K562 (cell line): Measurements from ENCODE around the gene SHROOM3. TPM values are rescaled to one million over a fixed set of nuclear protein-coding genes. Genes with fewer than 3 reads are reported as not detected.

Experiments used
- ATAC-seq: fragments of 200-7000 bp; cut with Tn5 transposase; 3 replicates; pipeline ENCODE4 v1.9.1; 2020; ENCODE audit warnings: moderate library complexity
- BruUV-seq: library from RNA; stranded (reverse); fragments of 400-500 nt; replicated peaks from 2 replicates; lab custom pipeline; 2021; lab: Mats Ljungman, UMichigan
- CTCF ChIA-PET: fragments of 300-600 bp; formaldehyde crosslinking; extraction: SDS; loops from one replicate; lab custom pipeline; 2021; ENCODE audit warnings: low intra/inter-chr PET ratio; lab: Yijun Ruan, JAX
- POLR2A ChIA-PET: fragments of 300-600, 350-650 bp; sonication (Branson Sonifier 250); formaldehyde crosslinking; extraction: SDS; loops from one replicate; lab custom pipeline; 2021; ENCODE audit warnings: antibody characterized with exemption, inconsistent platforms; lab: Yijun Ruan, JAX
- DNase-seq, 4 experiments: peaks; one replicate each; pipeline versions ENCODE4 v3.0.0 to v3.0.0-alpha.2; 2011 to 2018; ENCODE audit warnings: low spot score in 3 of 4, mixed read lengths in 3 of 4; ENCODE audit errors: extremely low read depth in 1 of 4
- FAIRE-seq: peaks from 2 replicates; lab custom pipeline; 2011; peaks lifted over from hg19 to GRCh38; lab: Jason Lieb, UNC
- H2AFZ ChIP-seq: 2 replicates; pipeline ENCODE4 v1.6.0; 2011; ENCODE audit warnings: low read depth, low read length, control low read depth, inconsistent platforms
- H3K27ac ChIP-seq: fragments of 200-600 bp; 3 replicates; pipeline ENCODE4 v1.8.0; 2011; ENCODE audit warnings: low read depth, mild to moderate bottlenecking, control low read depth, inconsistent platforms, low read length, moderate library complexity, mixed read lengths; ENCODE audit errors: extremely low read depth
- H3K27me3 ChIP-seq, 2 experiments: fragments of 300-600 bp in 1 of 2; 2 replicates in 1 of 2; 3 replicates in 1 of 2; pipeline versions ENCODE4 v1.6.0 to v1.8.0; 2011; ENCODE audit warnings: inconsistent platforms in 2 of 2, low read length in 2 of 2, mild to moderate bottlenecking in 1 of 2, mixed read lengths in 1 of 2, moderate library complexity in 1 of 2; ENCODE audit not compliant: control insufficient read depth in 2 of 2, insufficient read depth in 2 of 2
- H3K36me3 ChIP-seq: fragments of 300-600 bp; 3 replicates; pipeline ENCODE4 v1.8.0; 2011; ENCODE audit warnings: mild to moderate bottlenecking, low read length, inconsistent platforms; ENCODE audit not compliant: control insufficient read depth, insufficient read depth
- H3K4me1 ChIP-seq, 2 experiments: fragments of 200-600 bp in 1 of 2; replicated peaks in 1 of 2; 2 replicates in 1 of 2; 3 replicates in 1 of 2; pipeline versions ENCODE4 v1.5.1 to v1.8.0; 2011; ENCODE audit warnings: inconsistent platforms in 2 of 2, low read length in 2 of 2, mild to moderate bottlenecking in 1 of 2, mixed read lengths in 1 of 2, moderate library complexity in 1 of 2; ENCODE audit not compliant: control insufficient read depth in 2 of 2, insufficient read depth in 2 of 2
- H3K4me2 ChIP-seq: 2 replicates; pipeline ENCODE4 v1.6.1; 2011; ENCODE audit warnings: low read length, control low read depth, inconsistent platforms, mixed read lengths; ENCODE audit not compliant: insufficient read depth
- H3K4me3 ChIP-seq: fragments of 200-600 bp; sonication (generic), shearing (Covaris generic); 2 replicates; pipeline ENCODE4 v1.5.1; 2016; ENCODE audit warnings: control low read depth, inconsistent platforms
- H3K79me2 ChIP-seq: fragments of 200-600 bp; 3 replicates; pipeline ENCODE4 v1.8.0; 2011; ENCODE audit warnings: low read length, inconsistent platforms; ENCODE audit not compliant: control insufficient read depth, insufficient read depth
- H3K9ac ChIP-seq, 2 experiments: 2 replicates each; pipeline versions ENCODE4 v1.6.0 to v1.6.1; 2011; ENCODE audit warnings: low read depth in 2 of 2, low read length in 2 of 2, control low read depth in 1 of 2, inconsistent platforms in 1 of 2, mild to moderate bottlenecking in 1 of 2, mixed read lengths in 1 of 2; ENCODE audit not compliant: insufficient read depth in 1 of 2
- H3K9me1 ChIP-seq: one replicate; pipeline ENCODE4 v1.6.0; 2011; ENCODE audit warnings: inconsistent platforms, mild to moderate bottlenecking, low read length, moderate library complexity; ENCODE audit not compliant: control insufficient read depth, insufficient read depth
- H3K9me3 ChIP-seq: replicated peaks from 2 replicates; pipeline ENCODE4 v1.5.1; 2011; ENCODE audit warnings: low read depth, low read length, inconsistent platforms; ENCODE audit not compliant: control insufficient read depth, insufficient read depth
- H4K20me1 ChIP-seq: replicated peaks from 2 replicates; pipeline ENCODE4 v1.6.1; 2011; ENCODE audit warnings: low read length, inconsistent platforms, mixed read lengths; ENCODE audit not compliant: control insufficient read depth, insufficient read depth
- HMG20A ChIP-seq: fragments of 450-650 bp; formaldehyde crosslinking; conservative IDR thresholded peaks from 2 replicates; pipeline ENCODE4 v1.4.0; 2020; ENCODE audit warnings: mild to moderate bottlenecking, mixed read lengths
- PHB2 ChIP-seq: fragments of 450-650 bp; IDR thresholded peaks from 2 replicates; pipeline ENCODE4 v1.6.1; 2017; ENCODE audit warnings: low read depth
- WGBS: fragments of 100-300 bp; shearing (Covaris generic); methylation state at CpG from one replicate; pipeline ENCODE4 v1.1.6; 2016; ENCODE audit warnings: low coverage, mixed read lengths; ENCODE audit not compliant: insufficient coverage; ENCODE audit errors: missing lambda C conversion rate; 5-methylcytosine and 5-hydroxymethylcytosine counted together
- in situ Hi-C: fragments of 300-500 bp; cut with MboI; formaldehyde crosslinking; loops from 4 replicates; pipeline ENCODE4 v1.15.0; 2018; ENCODE audit warnings: inconsistent platforms, mixed read lengths
- intact Hi-C: fragments of 100-400 bp; cut with micrococcal nuclease; formaldehyde crosslinking; loops from 2 replicates; pipeline ENCODE4 v1.14.2; 2022
- polyA plus RNA-seq, 8 experiments: library from polyadenylated mRNA; depleted of rRNA in 4 of 8; stranded (reverse) in 5 of 8; unstranded in 3 of 8; fragments of >200 nt; fragmentation: Nextera tagmentation in 2 of 8; fragmentation: Illumina TruSeq in 1 of 8; extraction: Ambion mirVana in 2 of 8; extraction: Trizol in 1 of 8; gene quantifications; 2 replicates each; pipeline versions ENCODE4 v1.2.1 to v1.2.3, GENCODE V29; 2011 to 2014; ENCODE audit warnings: inconsistent platforms in 1 of 8, missing spikeins in 1 of 8
- total RNA-seq, 7 experiments: library from RNA; depleted of rRNA in 6 of 7; stranded (reverse); fragments of >200 nt in 6 of 7; fragmentation: Illumina TruSeq in 2 of 7; extraction: Trizol in 2 of 7; gene quantifications; 2 replicates each; pipeline versions ENCODE4 v1.2.1 to v1.2.3, GENCODE V29; 2011 to 2021; ENCODE audit warnings: low replicate concordance in 1 of 7
- TF ChIP-seq, protein P1 (sequence below): fragments of 150-350 bp; conservative IDR thresholded peaks from 2 replicates; pipeline ENCODE4 v1.6.1; 2014; ENCODE audit warnings: low read length

SHROOM3 gene
- total and polyA plus RNA-seq, 9 of the 15 experiments (the other 6 are each of a cell fraction or from before 2014, with no cell fraction given), result 0.01 to 0.07 TPM; not detected in 7

DNA sequence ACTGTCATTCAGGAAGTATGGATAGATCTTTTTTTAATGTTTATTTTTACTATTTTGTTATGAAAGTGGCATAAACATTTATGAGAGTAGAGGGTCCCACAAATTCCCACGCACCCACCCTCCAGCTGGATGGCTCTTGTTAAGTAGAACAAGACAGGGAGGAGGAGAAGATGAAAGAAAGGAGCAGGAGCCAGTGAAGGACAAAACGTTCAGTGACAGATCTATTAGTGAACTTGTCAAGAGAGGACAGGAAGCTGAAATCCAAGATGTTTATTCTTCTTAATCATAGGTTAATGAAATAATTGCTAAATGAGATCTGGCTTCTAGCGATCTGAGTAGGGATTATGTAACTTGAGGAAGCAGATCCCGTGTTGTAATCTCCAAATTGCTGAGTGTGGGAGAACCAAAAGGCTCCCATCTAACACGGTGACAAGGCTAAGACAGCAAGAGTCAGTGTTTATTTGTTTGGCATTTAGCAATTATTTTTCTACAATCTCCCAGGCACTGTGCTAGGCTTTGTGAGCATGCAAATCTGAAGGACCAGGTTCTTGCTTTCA lies 162.5 kb downstream of the SHROOM3 start:
- in situ Hi-C loops, result no loop called here
- 0 out of 2 replicates have a peak, but pooled peaks cover 3% of the 10 kb centered on the region for H4K20me1 ChIP-seq
- no peak overlapping the region for H3K4me3 ChIP-seq
- POLR2A ChIA-PET, result no interaction called here
- ATAC-seq, result no peak
- intact Hi-C loops, result no loop called here
- H3K4me1 ChIP-seq, result no peaks in the 10 kb centered on the region
- TF ChIP-seq HMG20A (CRISPR knock-in tag) (no peak), PHB2 (no peak)
- TF ChIP-seq, protein P1, sequence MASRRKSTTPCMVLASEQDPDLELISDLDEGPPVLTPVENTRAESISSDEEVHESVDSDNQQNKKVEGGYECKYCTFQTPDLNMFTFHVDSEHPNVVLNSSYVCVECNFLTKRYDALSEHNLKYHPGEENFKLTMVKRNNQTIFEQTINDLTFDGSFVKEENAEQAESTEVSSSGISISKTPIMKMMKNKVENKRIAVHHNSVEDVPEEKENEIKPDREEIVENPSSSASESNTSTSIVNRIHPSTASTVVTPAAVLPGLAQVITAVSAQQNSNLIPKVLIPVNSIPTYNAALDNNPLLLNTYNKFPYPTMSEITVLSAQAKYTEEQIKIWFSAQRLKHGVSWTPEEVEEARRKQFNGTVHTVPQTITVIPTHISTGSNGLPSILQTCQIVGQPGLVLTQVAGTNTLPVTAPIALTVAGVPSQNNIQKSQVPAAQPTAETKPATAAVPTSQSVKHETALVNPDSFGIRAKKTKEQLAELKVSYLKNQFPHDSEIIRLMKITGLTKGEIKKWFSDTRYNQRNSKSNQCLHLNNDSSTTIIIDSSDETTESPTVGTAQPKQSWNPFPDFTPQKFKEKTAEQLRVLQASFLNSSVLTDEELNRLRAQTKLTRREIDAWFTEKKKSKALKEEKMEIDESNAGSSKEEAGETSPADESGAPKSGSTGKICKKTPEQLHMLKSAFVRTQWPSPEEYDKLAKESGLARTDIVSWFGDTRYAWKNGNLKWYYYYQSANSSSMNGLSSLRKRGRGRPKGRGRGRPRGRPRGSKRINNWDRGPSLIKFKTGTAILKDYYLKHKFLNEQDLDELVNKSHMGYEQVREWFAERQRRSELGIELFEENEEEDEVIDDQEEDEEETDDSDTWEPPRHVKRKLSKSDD, result no peak
- TF ChIP-seq, all 486 proteins: peak for 0
- H3K9ac ChIP-seq, result no peak overlapping the region
- H3K36me3 ChIP-seq, result no peaks in the 10 kb centered on the region
- H3K9me3 ChIP-seq, result no peaks in the 10 kb centered on the region
- 3% methylated on average over 5 of the region's 5 CpGs for WGBS
- H3K9me1 ChIP-seq, result no peaks in the 10 kb centered on the region
- FAIRE-seq (no peak), DNase-seq (no peak)
- no peak overlapping the region for H3K4me2 ChIP-seq
- H3K27me3 ChIP-seq, result peaks cover 3 to 5% of the 10 kb centered on the region in 2 experiments; a peak in 3 of 5 replicates
- H3K27ac ChIP-seq, result no peak overlapping the region
- H2AFZ ChIP-seq, result no peak overlapping the region
- no TSS peak for BruUV-seq
- no peaks in the 10 kb centered on the region for H3K79me2 ChIP-seq
- CTCF ChIA-PET, result interaction anchor here (0.7 kb wide), 1 partner anchor 29 kb away, joined by 3 read pairs; no protein-coding TSS in a partner anchor
